ENCODE measurements around the gene QARS1.

QARS1 gene

GRCh38 chr3:49124991-49125670 is 20.6 kb upstream of the QARS1 start:
- no peak for DNase-seq (ENCODE audit: low read depth)
- H3K4me3 ChIP-seq (ENCODE audit: low read depth, low read length) = no peak overlapping the region
- TF ChIP-seq CTCF (IDR thresholded peaks at IDR 0.05; ENCODE audit: control insufficient read depth, extremely low read depth, insufficient read depth) = 0 out of 2 replicates have a peak, but pooled peaks have one; percentile 21

GRCh38 chr3:49124203-49124602 is 19.6 kb upstream of the QARS1 start:
- no peak for DNase-seq (ENCODE audit: low read depth)
- H3K4me3 ChIP-seq (ENCODE audit: low read depth, low read length) = no peak overlapping the region
- TF ChIP-seq CTCF (IDR thresholded peaks at IDR 0.05; ENCODE audit: control insufficient read depth, extremely low read depth, insufficient read depth) = no peak

GRCh38 chr3:49123687-49124086 is 19.1 kb upstream of the QARS1 start:
- no peak overlapping the region for H3K4me3 ChIP-seq (ENCODE audit: low read depth, low read length)
- no peak for TF ChIP-seq CTCF (IDR thresholded peaks at IDR 0.05; ENCODE audit: control insufficient read depth, extremely low read depth, insufficient read depth)
- no peak for DNase-seq (ENCODE audit: low read depth)

GRCh38 chr3:49122886-49123545 is 18.5 kb upstream of the QARS1 start:
- DNase-seq (ENCODE audit: low read depth) = no peak
- TF ChIP-seq CTCF (IDR thresholded peaks at IDR 0.05; ENCODE audit: control insufficient read depth, extremely low read depth, insufficient read depth) = no peak
- H3K4me3 ChIP-seq (ENCODE audit: low read depth, low read length) = no peak overlapping the region

- no peak for TF ChIP-seq CTCF (IDR thresholded peaks at IDR 0.05; ENCODE audit: control insufficient read depth, extremely low read depth, insufficient read depth)
- DNase-seq (ENCODE audit: low read depth) = no peak
- H3K4me3 ChIP-seq (ENCODE audit: low read depth, low read length) = no peak overlapping the region
Measured at GRCh38 chr3:49122451-49122850, 17.9 kb upstream of the QARS1 start.

- TF ChIP-seq CTCF (IDR thresholded peaks at IDR 0.05; ENCODE audit: control insufficient read depth, extremely low read depth, insufficient read depth) = no peak
- no peak for DNase-seq (ENCODE audit: low read depth)
- H3K4me3 ChIP-seq (ENCODE audit: low read depth, low read length) = no peak overlapping the region
Measured at GRCh38 chr3:49122022-49122421, 17.5 kb upstream of the QARS1 start.

All from LNCaP clone FGC (cell line).